GM13976 (cell line): Measurements from ENCODE around the gene ACSS1.

Source experiments
- DNase-seq: peaks from one replicate; pipeline ENCODE4 v3.0.0; 2012; ENCODE audit warnings: low spot score
- in situ Hi-C: fragments of 300-500 bp; cut with MboI; formaldehyde crosslinking; loops from one replicate; pipeline ENCODE4 v1.12.0; 2022; ENCODE audit warnings: low sequenced_read_pairs, mixed read lengths, inconsistent platforms; ENCODE audit not compliant: unreplicated experiment
- TF ChIP-seq, protein P1 (sequence below): IDR thresholded peaks from 2 replicates; pipeline ENCODE4 v1.5.1; 2012; ENCODE audit warnings: borderline replicate concordance, mild to moderate bottlenecking; ENCODE audit not compliant: insufficient read depth; ENCODE audit errors: extremely low read depth, missing control alignments, control extremely low read depth

ACSS1 gene

DNA sequence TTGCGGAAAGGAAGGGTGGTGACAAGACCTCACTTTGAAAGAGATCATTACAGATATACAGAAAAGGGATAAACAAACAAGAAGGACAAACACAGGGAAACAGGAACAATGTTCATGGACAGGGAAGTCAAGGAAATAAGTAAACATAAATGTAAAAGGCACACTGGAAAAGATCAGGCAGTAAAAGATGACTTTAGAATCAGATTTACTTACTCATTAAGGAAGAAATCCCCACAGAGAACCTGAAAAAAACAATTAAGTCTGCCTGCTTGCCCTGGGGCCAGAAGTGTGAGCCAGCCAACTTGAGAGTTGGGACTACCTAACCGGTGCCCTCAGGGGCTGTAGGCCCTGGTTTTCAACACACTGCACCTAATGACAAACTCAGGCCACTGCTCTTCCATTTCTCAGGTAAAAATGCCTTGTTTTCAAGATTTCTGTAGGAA, 67.1 kb downstream of the ACSS1 start:
- TF ChIP-seq, protein P1, sequence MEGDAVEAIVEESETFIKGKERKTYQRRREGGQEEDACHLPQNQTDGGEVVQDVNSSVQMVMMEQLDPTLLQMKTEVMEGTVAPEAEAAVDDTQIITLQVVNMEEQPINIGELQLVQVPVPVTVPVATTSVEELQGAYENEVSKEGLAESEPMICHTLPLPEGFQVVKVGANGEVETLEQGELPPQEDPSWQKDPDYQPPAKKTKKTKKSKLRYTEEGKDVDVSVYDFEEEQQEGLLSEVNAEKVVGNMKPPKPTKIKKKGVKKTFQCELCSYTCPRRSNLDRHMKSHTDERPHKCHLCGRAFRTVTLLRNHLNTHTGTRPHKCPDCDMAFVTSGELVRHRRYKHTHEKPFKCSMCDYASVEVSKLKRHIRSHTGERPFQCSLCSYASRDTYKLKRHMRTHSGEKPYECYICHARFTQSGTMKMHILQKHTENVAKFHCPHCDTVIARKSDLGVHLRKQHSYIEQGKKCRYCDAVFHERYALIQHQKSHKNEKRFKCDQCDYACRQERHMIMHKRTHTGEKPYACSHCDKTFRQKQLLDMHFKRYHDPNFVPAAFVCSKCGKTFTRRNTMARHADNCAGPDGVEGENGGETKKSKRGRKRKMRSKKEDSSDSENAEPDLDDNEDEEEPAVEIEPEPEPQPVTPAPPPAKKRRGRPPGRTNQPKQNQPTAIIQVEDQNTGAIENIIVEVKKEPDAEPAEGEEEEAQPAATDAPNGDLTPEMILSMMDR: no peak
- in situ Hi-C loops: loop anchor here (10.0 kb wide), 2 partner anchors 184 to 414 kb away; partner anchors contain the start of gene GINS1

DNA sequence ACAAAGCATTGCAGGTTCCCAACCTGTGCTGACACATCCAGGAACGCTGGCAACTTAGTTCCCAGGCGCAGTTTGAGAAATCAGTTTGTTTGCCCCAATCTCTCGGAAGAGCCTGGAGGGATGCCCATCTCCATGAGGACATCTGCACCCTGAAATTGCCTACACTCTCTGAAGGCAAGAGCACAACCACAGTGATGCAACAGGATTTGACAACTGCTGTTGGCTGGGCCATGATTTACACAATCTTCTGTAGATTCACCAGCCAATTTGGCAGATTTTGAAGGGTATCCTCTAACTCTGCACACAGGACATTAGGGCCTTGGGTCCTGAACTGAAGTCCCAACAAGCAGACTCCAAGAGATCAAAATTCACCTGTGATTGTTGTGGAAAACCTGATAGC, 68.8 kb downstream of the ACSS1 start:
- TF ChIP-seq, protein P1: no peak
- in situ Hi-C loops: no loop called here
- no peak for DNase-seq

More for the DNA sequence above, 67.1 kb downstream of the ACSS1 start:
- DNase-seq: no peak

DNA sequence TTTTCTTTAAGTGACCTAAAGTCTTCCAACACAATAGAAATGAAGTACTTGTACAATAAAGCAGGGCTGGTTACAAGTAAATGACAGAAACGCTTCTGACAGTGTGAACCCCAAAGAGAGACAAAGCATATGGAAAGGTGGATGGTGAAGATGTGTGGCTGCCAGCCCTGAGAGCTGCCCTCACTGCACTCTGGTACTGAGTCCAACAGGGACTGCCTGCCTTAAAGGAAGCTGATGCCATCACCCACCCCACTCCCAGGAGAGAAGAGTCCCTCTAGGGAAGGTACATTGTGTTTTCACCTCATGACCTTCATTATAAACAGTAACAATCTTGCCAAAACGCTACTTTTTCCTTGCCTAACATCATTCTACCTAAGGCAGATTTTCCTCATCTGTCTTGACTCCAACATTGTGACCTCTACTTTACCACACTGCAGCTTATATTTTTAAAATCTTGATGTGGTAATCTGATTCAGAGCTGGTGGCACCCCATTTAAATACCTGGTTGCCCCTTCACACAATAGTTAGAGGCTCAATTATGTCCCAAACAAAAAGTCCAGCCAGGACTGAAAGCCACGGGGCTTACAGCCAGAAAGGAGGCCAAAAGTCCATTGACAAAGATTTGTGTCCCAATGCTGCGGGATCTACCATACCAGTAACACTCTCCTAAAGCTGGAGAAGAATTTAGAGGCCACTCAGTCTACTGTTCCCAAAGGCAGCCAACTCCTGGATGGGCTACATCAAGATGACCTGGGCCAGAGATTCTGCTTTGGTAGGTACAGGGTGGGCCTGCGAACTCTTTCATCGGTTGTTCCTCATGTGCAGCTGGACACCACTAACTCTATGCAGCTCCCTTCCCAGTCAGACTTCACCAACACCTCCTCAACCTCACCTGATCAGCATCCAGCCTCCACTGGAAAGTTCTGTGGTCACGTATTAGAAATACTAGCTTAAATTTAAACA, 69.8 kb downstream of the ACSS1 start:
- DNase-seq: no peak
- in situ Hi-C loops: no loop called here
- TF ChIP-seq, protein P1: no peak

DNA sequence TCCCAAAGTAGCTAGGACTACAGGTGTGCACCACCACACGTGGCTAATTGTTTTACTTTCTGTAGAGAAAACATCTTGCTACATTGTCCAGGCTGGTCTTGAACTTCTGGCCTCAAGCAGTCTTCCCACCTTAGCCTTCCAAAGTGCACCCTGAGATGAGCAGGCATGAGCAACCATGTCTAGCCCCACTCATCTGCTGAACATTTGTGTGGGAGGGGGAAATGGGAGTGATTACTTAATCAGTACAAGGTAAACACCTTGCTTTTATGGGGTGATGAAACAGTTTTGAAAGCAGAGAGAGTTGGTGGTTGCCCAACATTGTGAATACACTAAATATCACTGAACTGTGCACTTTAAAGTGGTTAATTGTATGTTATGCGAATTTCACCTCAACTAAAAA, 70.7 kb downstream of the ACSS1 start:
- no peak for DNase-seq
- TF ChIP-seq, protein P1: no peak
- in situ Hi-C loops: no loop called here

DNA sequence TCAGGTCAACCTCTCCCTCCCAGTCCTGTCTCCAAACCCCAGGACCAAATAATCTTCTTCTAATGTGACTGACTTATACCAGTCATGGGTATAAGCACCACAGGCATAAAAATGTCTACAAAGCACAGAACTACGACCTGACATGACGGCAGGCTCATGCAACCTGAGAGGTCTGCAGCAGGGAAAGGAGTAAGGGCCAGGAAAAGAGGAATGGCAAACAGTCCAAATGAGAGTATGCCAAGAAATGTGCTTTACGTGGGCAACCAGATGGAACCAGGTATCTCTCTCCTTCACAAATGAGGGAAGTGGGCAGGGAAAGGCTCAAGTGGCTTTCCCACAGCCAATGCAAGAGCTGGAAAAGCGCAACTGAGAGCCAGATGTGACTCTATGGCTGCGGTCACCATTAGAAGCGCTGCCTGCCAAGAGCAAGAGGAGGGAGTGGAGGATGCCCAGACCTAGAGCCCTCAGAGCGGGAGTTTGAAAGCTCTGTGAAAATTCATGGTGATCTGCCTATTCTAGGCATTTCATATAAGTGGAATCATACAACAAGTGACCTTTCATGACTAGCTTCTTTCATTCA, 71.4 kb downstream of the ACSS1 start:
- TF ChIP-seq, protein P1: no peak
- no peak for DNase-seq
- in situ Hi-C loops: no loop called here

DNA sequence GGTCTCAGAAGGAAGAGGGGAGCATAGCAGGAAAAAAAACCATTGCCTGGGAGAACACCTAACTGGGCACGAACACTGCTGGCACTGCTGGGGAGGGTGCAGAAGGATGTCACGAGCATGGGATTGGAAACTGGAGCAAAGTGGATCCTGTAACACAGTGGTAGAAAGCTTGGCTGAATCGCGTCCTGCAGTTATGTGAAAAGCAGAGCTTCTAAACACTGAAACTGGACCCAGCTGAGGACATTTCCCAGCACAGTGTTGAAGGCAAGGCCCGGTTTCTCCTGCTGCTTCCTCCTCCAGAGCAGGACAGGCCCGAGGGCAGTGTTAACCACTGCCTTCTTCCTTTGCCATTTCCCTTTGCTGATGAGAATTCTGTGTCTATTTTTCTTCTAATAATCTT, 72.1 kb downstream of the ACSS1 start:
- in situ Hi-C loops: no loop called here
- DNase-seq: no peak
- TF ChIP-seq, protein P1: no peak
